HG03575 (cell line): ENCODE measurements around the gene GRAMD4.

Experiments
- ATAC-seq: cut with Tn5 transposase; IDR thresholded peaks from one replicate; pipeline ENCODE4 v1.9.1; 2021; ENCODE audit not compliant: unreplicated experiment, insufficient number of reproducible peaks, low FRiP score; ENCODE audit errors: extremely low read depth

GRAMD4 gene

GRCh38 chr22:46594947-46595298 is 25.3 kb upstream of the GRAMD4 start:
- no peak for ATAC-seq

DNA sequence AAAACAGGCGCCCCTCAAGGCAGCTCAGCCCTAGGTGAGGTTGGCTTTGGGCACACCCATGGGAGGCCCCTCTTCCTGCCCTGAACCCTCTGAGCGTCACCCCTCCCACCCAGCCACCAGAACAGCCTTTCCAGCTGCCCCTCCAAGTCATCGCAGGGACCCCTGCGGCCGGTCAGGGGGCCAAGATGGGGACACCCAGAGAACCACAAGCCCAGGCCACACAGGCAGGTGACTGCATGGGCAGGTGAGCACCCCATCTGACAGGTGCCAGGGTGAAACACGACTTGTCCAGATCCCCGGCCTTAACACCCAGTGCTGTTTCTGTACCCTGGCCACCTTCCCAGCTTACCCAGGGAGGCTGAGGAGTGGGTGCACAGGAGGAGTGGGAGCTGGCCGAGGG is 24.6 kb upstream of the GRAMD4 start:
- no peak for ATAC-seq

DNA sequence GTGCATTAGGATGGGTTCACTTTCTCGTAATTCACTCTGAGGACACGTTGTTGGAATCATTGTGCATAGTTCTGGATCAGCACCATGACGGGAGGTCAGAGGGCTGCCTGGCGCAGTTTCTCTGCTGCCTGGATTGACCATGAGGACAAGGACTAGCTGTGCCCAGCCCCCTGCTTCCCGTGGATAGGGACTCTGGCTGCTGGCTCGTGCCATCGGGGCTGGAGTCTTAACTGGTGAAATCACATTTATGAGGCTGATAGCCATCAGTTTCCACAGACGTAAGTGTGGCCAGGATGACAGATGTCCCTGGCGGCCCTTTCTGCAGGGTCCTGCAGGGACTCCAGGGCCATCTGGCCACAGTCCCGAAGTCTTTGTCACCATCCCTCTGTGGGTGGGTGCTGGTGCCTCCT is 24.1 kb upstream of the GRAMD4 start:
- ATAC-seq = no peak

GRCh38 chr22:46596819-46597218 is 23.4 kb upstream of the GRAMD4 start:
- ATAC-seq = no peak

- ATAC-seq = no peak
Measured at GRCh38 chr22:46598224-46598623, 22.0 kb upstream of the GRAMD4 start.

DNA sequence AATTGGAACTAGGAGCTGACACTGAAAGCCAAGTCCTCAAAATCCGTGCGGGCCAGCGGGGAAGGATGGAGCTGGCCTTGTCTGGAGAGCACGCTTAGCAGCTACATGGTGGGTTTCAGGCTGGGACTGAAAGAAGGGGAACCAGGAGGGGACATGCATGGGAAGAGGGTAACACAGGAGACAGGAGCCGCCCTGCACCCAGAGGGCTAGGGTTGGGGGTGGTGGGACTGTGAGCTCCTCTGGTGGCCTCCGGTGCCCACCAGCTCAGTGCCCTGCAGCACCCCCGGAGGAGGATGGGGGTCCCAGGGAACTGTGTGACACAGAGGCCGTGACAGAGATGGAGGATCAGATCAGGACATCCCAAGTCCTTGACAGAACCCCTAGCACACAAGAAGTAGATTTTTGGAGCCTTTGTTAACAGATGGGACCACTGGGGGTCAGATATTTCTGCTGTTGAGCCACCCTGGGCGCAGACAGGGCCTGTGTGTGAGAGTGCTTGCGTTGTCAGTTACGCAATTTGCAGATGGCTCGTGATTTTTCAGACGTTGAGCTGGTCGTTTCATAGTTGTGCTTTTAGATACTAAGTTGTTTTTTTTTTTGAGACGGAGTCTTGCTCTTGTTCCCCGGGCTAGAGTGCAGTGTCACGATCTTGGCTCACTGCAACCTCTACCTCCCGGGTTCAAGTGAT is 21.3 kb upstream of the GRAMD4 start:
- ATAC-seq = no peak

GRCh38 chr22:46600273-46600796 is 19.9 kb upstream of the GRAMD4 start:
- ATAC-seq = no peak

GRCh38 chr22:46602025-46602424 is 18.2 kb upstream of the GRAMD4 start:
- no peak for ATAC-seq

DNA sequence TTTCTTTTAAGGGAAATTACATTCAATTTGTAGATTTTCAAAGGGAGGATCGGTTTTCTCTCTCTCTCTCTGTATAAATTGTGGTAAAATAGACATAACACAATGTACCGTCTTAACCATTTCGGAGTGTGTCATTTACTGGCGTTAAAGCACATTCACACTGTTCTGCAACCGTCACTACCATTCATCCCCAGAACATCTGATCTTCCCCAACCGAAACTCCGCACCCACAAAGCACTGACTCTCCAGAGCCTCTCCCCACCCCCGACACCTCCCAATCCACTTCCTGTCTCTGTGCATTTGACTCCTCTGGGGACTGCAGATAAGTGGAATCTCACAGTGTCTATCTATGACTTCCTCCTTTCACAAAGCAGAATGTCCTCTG is 15.9 kb upstream of the GRAMD4 start:
- no peak for ATAC-seq

GRCh38 chr22:46605117-46605516 is 15.1 kb upstream of the GRAMD4 start:
- ATAC-seq = no peak

- ATAC-seq = no peak
Measured at GRCh38 chr22:46606886-46607285, 13.3 kb upstream of the GRAMD4 start.

DNA sequence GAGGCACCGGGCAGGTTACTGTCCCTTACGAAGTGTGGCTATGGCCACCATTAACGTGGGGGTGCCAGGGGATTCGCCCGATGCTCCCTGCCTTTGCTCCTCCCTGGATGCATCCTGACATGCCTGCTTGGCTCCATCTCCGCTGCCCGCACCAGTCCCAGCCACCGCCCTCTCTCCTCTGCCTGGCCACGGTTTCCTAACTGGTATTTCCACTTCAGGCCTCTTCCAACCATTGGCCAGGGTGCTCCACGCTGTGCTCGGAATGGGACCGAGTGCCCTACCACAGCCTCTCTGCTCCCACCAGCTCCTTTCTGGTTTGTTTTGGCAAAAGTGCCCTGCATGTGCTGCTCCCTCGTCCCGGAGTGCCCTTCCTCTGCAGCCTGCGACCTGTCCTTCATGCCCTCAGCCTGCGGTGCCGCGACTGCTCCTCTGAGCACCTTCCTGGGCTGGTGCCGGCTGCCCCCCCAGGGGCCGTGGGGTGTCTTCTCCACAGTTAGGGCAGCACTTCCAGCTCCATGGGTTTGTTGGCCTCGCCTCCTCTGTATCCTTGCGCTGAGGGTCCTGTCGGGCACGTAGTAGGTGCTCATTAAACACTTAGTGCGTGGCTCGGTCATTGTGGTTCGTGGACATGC is 12.6 kb upstream of the GRAMD4 start:
- ATAC-seq = no peak

- ATAC-seq = no peak
Measured at GRCh38 chr22:46609175-46609690, 11.0 kb upstream of the GRAMD4 start.

GRCh38 chr22:46609724-46610201 is 10.4 kb upstream of the GRAMD4 start:
- no peak for ATAC-seq

DNA sequence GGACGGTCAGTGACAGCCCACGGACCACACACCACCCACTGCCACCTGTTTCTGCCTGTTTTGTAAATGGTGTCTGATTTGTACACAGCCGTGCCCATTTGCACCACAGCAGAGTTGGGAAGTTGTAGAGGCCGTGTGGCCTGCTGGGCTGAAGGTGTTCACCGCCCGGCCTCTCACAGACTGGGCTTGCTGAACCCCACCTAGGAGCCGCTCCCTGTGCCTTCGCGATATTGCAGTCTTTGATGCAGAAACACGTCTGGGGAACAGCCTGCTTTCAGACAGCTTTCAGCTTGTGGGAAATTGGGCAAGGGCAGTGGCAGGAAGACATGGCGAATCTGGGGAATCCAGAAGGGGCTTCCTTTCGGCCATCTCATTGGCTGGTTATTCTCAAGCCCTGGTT is 9.8 kb upstream of the GRAMD4 start:
- ATAC-seq = no peak

DNA sequence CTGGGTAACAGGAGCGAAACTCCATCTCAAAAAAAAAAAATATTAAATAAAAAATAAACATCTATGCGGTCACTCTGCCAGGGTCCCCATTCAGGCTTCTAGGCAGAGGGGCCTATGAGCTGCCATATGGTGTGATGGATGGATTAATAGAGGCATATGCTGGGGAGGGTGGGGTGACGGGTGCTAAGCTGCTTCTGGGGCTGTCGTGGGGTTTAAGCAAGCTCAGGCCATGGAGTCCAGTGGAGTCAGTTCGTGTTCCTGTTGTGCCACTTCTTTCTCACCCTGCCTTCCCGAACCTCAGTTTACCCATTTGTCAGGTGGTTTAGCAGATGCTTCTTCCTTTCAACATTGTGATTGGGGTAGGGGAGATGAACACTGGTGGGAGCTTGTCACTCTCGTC is 9.0 kb upstream of the GRAMD4 start:
- no peak for ATAC-seq

DNA sequence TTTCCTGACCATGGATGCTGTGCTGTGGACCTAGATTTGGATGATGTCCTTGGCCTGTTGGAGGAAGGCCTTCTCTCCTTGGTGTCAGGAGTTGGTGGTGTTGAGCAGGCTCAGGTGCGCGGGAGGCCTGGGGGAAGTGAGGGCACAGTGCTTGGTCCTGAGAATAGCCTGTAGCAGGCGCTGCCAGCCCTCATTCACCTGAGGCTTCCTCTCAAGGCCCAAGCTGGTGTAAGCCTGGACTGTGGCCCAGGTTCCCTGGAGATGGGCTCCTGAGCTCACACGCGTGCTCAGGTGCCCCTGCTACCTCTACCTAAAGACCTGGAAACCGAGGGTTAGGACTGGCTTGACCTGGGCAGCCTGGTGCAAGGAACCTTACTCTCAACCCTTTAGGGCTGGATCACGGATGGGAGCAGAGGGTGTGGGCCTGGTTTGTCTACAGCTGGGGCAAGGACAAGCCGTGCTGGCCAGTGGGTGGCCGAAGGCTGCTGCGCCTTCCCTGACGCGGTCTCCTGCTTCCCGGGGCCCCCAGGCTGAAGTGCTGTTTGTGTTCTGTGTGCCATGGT is 7.8 kb upstream of the GRAMD4 start:
- no peak for ATAC-seq

GRCh38 chr22:46612904-46613605 is 7.1 kb upstream of the GRAMD4 start:
- no peak for ATAC-seq

DNA sequence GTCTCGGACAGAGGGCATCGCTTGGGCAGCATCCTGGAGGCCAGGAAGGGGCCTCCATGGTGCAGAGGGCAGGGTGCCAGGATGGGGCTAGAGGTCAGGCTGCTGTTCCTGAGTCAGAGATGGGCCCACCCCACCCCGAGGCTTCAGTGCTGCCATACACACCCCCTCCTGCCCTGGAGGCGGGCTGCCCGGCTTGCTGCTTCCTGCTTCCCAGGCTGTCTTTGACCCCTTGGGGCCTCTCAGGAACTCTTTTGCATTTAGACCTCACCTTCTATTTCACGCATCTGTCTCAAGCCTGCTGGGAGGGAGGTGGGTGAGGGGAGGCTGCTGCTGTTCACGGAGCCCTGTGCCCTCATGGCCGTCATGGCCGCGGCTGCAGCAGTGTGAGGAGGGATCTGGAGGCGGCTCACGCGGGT is 6.6 kb upstream of the GRAMD4 start:
- ATAC-seq = no peak
